Ectodermal cell (in vitro differentiated cells): Measurements from ENCODE around the gene HEATR5A.

Experiments
- H3K27ac ChIP-seq: 2 replicates; pipeline ENCODE4 v1.7.0; 2013; ENCODE audit warnings: mild to moderate bottlenecking, low read depth, low read length; ENCODE audit not compliant: insufficient read depth, poor library complexity, severe bottlenecking
- H3K27me3 ChIP-seq: 2 replicates; pipeline ENCODE4 v1.7.0; 2013; ENCODE audit warnings: mild to moderate bottlenecking, low read length; ENCODE audit not compliant: insufficient read depth, control insufficient read depth, poor library complexity, severe bottlenecking
- H3K36me3 ChIP-seq: one replicate; pipeline ENCODE4 v1.7.0; 2013; ENCODE audit warnings: low read length; ENCODE audit not compliant: control insufficient read depth, insufficient read depth
- H3K4me1 ChIP-seq: one replicate; pipeline ENCODE4 v1.7.0; 2013; ENCODE audit warnings: low read length; ENCODE audit not compliant: control insufficient read depth, insufficient read depth
- H3K4me3 ChIP-seq: 2 replicates; pipeline ENCODE4 v1.7.0; 2013; ENCODE audit warnings: low read depth, low read length, control low read depth; ENCODE audit not compliant: insufficient read depth
- H3K9me3 ChIP-seq: 2 replicates; pipeline ENCODE4 v1.7.0; 2013; ENCODE audit warnings: mild to moderate bottlenecking, low read length, moderate library complexity; ENCODE audit not compliant: control insufficient read depth
- WGBS, 2 experiments: methylation state at CpG; one replicate each; pipeline ENCODE4 v1.1.7; 2013; ENCODE audit warnings: missing lambda C conversion rate in 2 of 2; 5-methylcytosine and 5-hydroxymethylcytosine counted together

The HEATR5A gene

GRCh38 chr14:31307198-31307597 is 113.2 kb downstream of the HEATR5A start:
- H3K4me1 ChIP-seq: no peaks in the 10 kb centered on the region
- no peaks in the 10 kb centered on the region for H3K36me3 ChIP-seq
- no peaks in the 10 kb centered on the region for H3K9me3 ChIP-seq
- H3K27ac ChIP-seq: no peak overlapping the region
- no peaks in the 10 kb centered on the region for H3K27me3 ChIP-seq
- H3K4me3 ChIP-seq: no peak overlapping the region

- Histone ChIP-seq H3K27ac (no peak overlapping the region), H3K27me3 (no peaks in the 10 kb centered on the region), H3K4me1 (no peaks in the 10 kb centered on the region), H3K36me3 (no peaks in the 10 kb centered on the region), H3K4me3 (no peak overlapping the region), H3K9me3 (no peaks in the 10 kb centered on the region)
- 93 to 96% methylated on average over 5 of the region's 5 CpGs for WGBS, 2 experiments
Observed at GRCh38 chr14:31303654-31304053, 116.7 kb downstream of the HEATR5A start.

DNA sequence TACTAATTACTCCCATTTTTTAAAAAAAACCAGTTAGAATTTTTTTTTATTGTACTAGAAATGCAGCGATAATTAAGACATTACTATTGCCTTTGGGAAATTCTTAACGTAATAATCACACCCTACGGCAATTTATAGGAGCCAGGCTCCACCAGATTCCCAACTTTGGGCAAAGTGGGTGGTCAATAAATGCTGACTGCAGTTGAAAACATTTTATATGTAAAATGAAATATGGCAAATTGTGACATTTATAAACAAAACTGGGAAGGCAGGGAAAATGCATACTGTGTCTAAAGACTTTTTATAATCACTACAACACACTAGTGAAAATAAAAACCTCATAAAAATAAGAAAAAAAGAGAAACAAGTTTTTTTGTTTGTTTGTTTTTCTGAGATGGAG is 119.5 kb downstream of the HEATR5A start:
- H3K36me3 ChIP-seq: no peaks in the 10 kb centered on the region
- no peaks in the 10 kb centered on the region for H3K9me3 ChIP-seq
- H3K4me3 ChIP-seq: no peak overlapping the region
- H3K27me3 ChIP-seq: no peaks in the 10 kb centered on the region
- WGBS, 2 experiments: 99 to 100% methylated on average over 2 to 3 of the region's 3 CpGs
- no peaks in the 10 kb centered on the region for H3K4me1 ChIP-seq
- no peak overlapping the region for H3K27ac ChIP-seq

GRCh38 chr14:31300296-31300695 is 120.1 kb downstream of the HEATR5A start:
- Histone ChIP-seq H3K27me3 (no peaks in the 10 kb centered on the region), H3K36me3 (no peaks in the 10 kb centered on the region), H3K4me3 (no peak overlapping the region), H3K4me1 (no peaks in the 10 kb centered on the region), H3K9me3 (no peaks in the 10 kb centered on the region), H3K27ac (no peak overlapping the region)
- 91 to 92% methylated on average over 7 of the region's 7 CpGs for WGBS, 2 experiments

- Histone ChIP-seq H3K4me1 (no peaks in the 10 kb centered on the region), H3K4me3 (no peak overlapping the region), H3K36me3 (no peaks in the 10 kb centered on the region), H3K27me3 (no peaks in the 10 kb centered on the region), H3K27ac (no peak overlapping the region), H3K9me3 (no peaks in the 10 kb centered on the region)
Observed at GRCh38 chr14:31297701-31298344, 122.5 kb downstream of the HEATR5A start.

- H3K4me3 ChIP-seq: no peak overlapping the region
- H3K9me3 ChIP-seq: no peaks in the 10 kb centered on the region
- no peaks in the 10 kb centered on the region for H3K4me1 ChIP-seq
- no peak overlapping the region for H3K27ac ChIP-seq
- no peaks in the 10 kb centered on the region for H3K36me3 ChIP-seq
- H3K27me3 ChIP-seq: no peaks in the 10 kb centered on the region
- WGBS, 2 experiments: 85 to 91% methylated on average over 6 of the region's 6 CpGs
Observed at GRCh38 chr14:31297112-31297511, 123.2 kb downstream of the HEATR5A start.

DNA sequence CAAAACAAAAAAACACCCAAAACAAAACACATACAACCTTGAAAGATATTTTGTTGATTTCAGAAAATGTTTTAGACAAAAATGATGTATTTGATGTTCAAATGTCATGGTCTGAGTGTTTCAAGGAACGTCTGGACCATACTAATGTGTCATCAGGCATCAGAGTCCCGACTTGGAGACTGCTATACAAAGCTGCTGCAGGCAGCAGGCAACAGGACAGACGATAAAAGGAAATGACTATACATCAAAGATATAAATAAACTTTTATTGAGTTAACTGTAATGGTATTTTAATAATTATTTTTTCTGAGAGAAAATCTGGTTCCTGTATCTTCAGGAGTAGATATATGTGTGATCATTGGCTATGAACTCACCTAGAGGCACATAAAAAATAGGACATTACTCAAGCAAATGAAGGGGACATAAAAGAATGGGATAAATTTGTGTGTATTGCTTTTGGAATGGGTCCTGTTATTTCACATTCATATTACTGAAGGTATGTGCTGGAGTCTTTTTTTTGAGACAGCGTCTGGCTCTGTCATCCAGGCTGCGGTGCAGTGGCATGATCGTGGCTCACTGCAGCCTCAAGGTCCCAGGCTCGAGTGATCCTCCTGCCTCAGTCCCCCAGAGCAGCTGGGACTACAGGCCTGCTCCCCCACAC is 125.5 kb downstream of the HEATR5A start:
- 87 to 91% methylated on average over 6 of the region's 7 CpGs for WGBS, 2 experiments
- Histone ChIP-seq H3K9me3 (no peaks in the 10 kb centered on the region), H3K4me1 (no peaks in the 10 kb centered on the region), H3K36me3 (no peaks in the 10 kb centered on the region), H3K27me3 (no peaks in the 10 kb centered on the region), H3K4me3 (no peak overlapping the region), H3K27ac (no peak overlapping the region)

DNA sequence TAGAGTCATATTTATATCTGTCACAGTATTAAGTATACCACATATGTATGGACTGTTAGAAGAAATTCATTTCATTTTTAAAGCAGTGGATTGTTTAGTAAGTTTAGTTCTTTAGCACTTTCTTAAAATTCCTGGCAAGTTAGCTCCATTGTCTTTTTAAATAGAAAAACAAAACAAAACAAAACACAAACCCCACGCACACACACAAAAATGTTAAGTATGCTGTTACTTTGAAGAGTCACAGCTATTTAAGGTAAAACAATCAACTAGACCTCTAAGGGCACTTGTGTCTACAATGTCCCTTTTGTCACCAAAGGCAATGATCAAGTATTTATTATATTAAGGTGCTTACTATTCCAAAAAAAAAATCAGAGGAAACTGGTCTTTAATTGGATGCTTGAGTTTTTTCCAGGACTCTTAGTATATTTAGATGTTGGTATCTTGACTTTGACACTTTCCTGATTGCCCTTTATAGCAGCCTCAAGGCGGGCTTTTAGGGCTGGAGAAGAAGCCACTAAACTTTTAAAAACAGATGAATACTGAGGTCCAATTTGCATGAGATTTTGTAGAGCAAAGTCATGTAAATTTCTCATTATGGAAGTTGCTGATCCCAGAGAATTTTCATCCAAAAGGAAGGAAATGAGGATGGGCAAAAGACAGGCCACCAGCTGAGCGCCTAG is 127.3 kb downstream of the HEATR5A start:
- H3K36me3 ChIP-seq: no peaks in the 10 kb centered on the region
- H3K4me1 ChIP-seq: no peaks in the 10 kb centered on the region
- no peak overlapping the region for H3K4me3 ChIP-seq
- no peaks in the 10 kb centered on the region for H3K27me3 ChIP-seq
- H3K27ac ChIP-seq: no peak overlapping the region
- 65 to 67% methylated on average over 2 to 3 of the region's 3 CpGs for WGBS, 2 experiments
- H3K9me3 ChIP-seq: no peaks in the 10 kb centered on the region

DNA sequence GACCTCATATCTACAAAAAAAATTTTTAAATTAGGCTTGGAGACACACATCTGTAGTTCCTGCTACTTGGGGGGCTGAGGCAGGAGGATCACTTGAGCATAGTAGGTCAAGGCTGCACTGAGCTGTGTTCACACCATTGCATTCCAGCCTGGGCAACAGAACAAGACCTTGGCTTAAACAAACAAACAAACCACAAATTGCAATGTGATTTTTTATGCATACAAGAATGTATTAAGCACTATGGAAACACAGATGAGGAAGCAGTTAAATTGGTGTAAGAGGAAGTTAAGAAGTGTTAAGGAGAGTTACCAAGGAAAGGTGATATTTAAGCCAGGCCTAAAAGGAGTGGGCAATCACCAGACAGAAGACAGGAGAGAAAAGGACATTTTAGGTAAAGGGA is 129.1 kb downstream of the HEATR5A start:
- no peak overlapping the region for H3K27ac ChIP-seq
- no peaks in the 10 kb centered on the region for H3K36me3 ChIP-seq
- H3K9me3 ChIP-seq: no peaks in the 10 kb centered on the region
- no peaks in the 10 kb centered on the region for H3K4me1 ChIP-seq
- H3K4me3 ChIP-seq: no peak overlapping the region
- H3K27me3 ChIP-seq: no peaks in the 10 kb centered on the region

- no peak overlapping the region for H3K4me3 ChIP-seq
- H3K27ac ChIP-seq: no peak overlapping the region
- WGBS, 2 experiments: 93 to 97% methylated on average over 4 of the region's 4 CpGs
- H3K36me3 ChIP-seq: no peaks in the 10 kb centered on the region
- H3K4me1 ChIP-seq: no peaks in the 10 kb centered on the region
- no peaks in the 10 kb centered on the region for H3K9me3 ChIP-seq
- no peaks in the 10 kb centered on the region for H3K27me3 ChIP-seq
Observed at GRCh38 chr14:31287294-31287972, 132.9 kb downstream of the HEATR5A start.
